GM12878 (cell line): ENCODE data around the gene ABHD3. TPM values are rescaled to one million over a fixed set of nuclear protein-coding genes. Genes with fewer than 3 reads are reported as not detected.
A peak's percentile ranks its signal among the peaks of the same experiment; 100 is the strongest.

Source experiments
- ATAC-seq: fragments of 200-7000 bp; cut with Tn5 transposase; 3 replicates; pipeline ENCODE4 v1.9.1; 2020; ENCODE audit warnings: mild to moderate bottlenecking, moderate library complexity
- BruUV-seq: library from RNA; stranded (reverse); fragments of 400-500 nt; replicated peaks from 2 replicates; lab custom pipeline; 2021; lab: Mats Ljungman, UMichigan
- CTCF ChIA-PET: fragments of 300-600 bp; sonication (Branson Sonifier 250); formaldehyde crosslinking; extraction: SDS; loops from one replicate; lab custom pipeline; 2021; ENCODE audit warnings: inconsistent platforms; lab: Yijun Ruan, JAX
- POLR2A ChIA-PET: fragments of 350-600 bp; formaldehyde crosslinking; extraction: SDS; loops from one replicate; lab custom pipeline; 2021; ENCODE audit warnings: inconsistent platforms; lab: Charles Lee
- RAD21 ChIA-PET: fragments of 300-600 bp; sonication (Branson Sonifier 250); formaldehyde crosslinking; loops from one replicate; lab custom pipeline; 2023; ENCODE audit warnings: antibody characterized with exemption; ENCODE audit not compliant: unreplicated experiment; lab: Charles Lee
- SMC1A ChIA-PET: fragments of 300-600 bp; sonication (Branson Sonifier 250); formaldehyde crosslinking; loops from one replicate; lab custom pipeline; 2023; ENCODE audit not compliant: unreplicated experiment, uncharacterized antibody; lab: Charles Lee
- DNase-seq: peaks from one replicate; pipeline ENCODE4 v3.0.0-alpha.2; 2011; ENCODE audit warnings: low read depth, low spot score
- FAIRE-seq: peaks from 3 replicates; lab custom pipeline; 2011; peaks lifted over from hg19 to GRCh38; lab: Jason Lieb, UNC
- H2AFZ ChIP-seq: 2 replicates; pipeline ENCODE4 v1.6.0; 2011; ENCODE audit warnings: low read depth, low read length, control low read depth; ENCODE audit not compliant: control insufficient read depth
- H3K27ac ChIP-seq: 2 replicates; pipeline ENCODE4 v1.5.1; 2011; ENCODE audit warnings: control low read depth; ENCODE audit not compliant: control insufficient read depth, insufficient read depth
- H3K27me3 ChIP-seq, 2 experiments: replicated peaks in 1 of 2; 2 replicates each; pipeline versions ENCODE4 v1.6.0 to v1.6.1; 2011; ENCODE audit warnings: low read length in 1 of 2; ENCODE audit not compliant: control insufficient read depth in 2 of 2, insufficient read depth in 2 of 2
- H3K36me3 ChIP-seq, 2 experiments: 2 replicates each; pipeline ENCODE4 v1.5.1; 2011; ENCODE audit warnings: low read length in 1 of 2; ENCODE audit not compliant: control insufficient read depth in 2 of 2, insufficient read depth in 2 of 2
- H3K4me1 ChIP-seq: 2 replicates; pipeline ENCODE4 v1.6.1; 2011; ENCODE audit warnings: mild to moderate bottlenecking, low read length, moderate library complexity, mixed read lengths; ENCODE audit not compliant: control insufficient read depth, insufficient read depth
- H3K4me2 ChIP-seq: 2 replicates; pipeline ENCODE4 v1.6.0; 2011; ENCODE audit warnings: control low read depth; ENCODE audit not compliant: control insufficient read depth, insufficient read depth
- H3K4me3 ChIP-seq: fragments of 200-600 bp; sonication (generic); 2 replicates; pipeline ENCODE4 v1.5.1; 2016
- H3K79me2 ChIP-seq: 2 replicates; pipeline ENCODE4 v1.6.0; 2011; ENCODE audit warnings: low read length; ENCODE audit not compliant: control insufficient read depth, insufficient read depth
- H3K9ac ChIP-seq: 2 replicates; pipeline ENCODE4 v1.8.0; 2011; ENCODE audit warnings: low read length, control low read depth, mixed read lengths; ENCODE audit not compliant: control insufficient read depth, insufficient read depth
- H3K9me3 ChIP-seq: replicated peaks from 3 replicates; pipeline ENCODE4 v1.5.1; 2011; ENCODE audit warnings: mild to moderate bottlenecking, low read length; ENCODE audit not compliant: control insufficient read depth, insufficient read depth
- H4K20me1 ChIP-seq: 2 replicates; pipeline ENCODE4 v1.6.0; 2011; ENCODE audit not compliant: control insufficient read depth, insufficient read depth
- ASH2L ChIP-seq: fragments of 300-600, 200-600 bp; sonication (generic); IDR thresholded peaks from 2 replicates; pipeline ENCODE4 v1.6.1; 2017; ENCODE audit warnings: low read depth, mild to moderate bottlenecking, borderline replicate concordance
- ATF7 ChIP-seq: fragments of 450-650 bp; IDR thresholded peaks from 2 replicates; pipeline ENCODE4 v1.6.1; 2016; ENCODE audit warnings: low read depth, mild to moderate bottlenecking
- BHLHE40 ChIP-seq, 2 experiments: fragments of 450-650 bp in 1 of 2; IDR thresholded peaks; 2 replicates each; pipeline ENCODE4 v1.6.1; 2011 to 2017; ENCODE audit warnings: low read depth in 2 of 2, borderline replicate concordance in 1 of 2, improper control_type of control experiment in 1 of 2, low read length in 1 of 2, mild to moderate bottlenecking in 1 of 2
- CEBPZ ChIP-seq: fragments of 150-350 bp; IDR thresholded peaks from 2 replicates; pipeline ENCODE4 v1.6.1; 2016; ENCODE audit warnings: low read depth, low read length
- CHD1 ChIP-seq: IDR thresholded peaks from 2 replicates; pipeline ENCODE4 v1.6.1; 2012; ENCODE audit warnings: low read depth, low read length, improper control_type of control experiment
- CUX1 ChIP-seq: IDR thresholded peaks from 2 replicates; pipeline ENCODE4 v1.6.1; 2012; ENCODE audit warnings: improper control_type of control experiment, low read depth, low read length; ENCODE audit not compliant: insufficient replicate concordance
- ESRRA ChIP-seq: IDR thresholded peaks from 2 replicates; pipeline ENCODE4 v1.6.1; 2012; ENCODE audit warnings: mild to moderate bottlenecking, low read length, improper control_type of control experiment
- JUNB ChIP-seq: IDR thresholded peaks from 2 replicates; pipeline ENCODE4 v1.6.1; 2016; ENCODE audit warnings: antibody characterized with exemption, mild to moderate bottlenecking
- MLLT1 ChIP-seq: fragments of 450-650 bp; IDR thresholded peaks from 2 replicates; pipeline ENCODE4 v1.6.1; 2016; ENCODE audit warnings: mild to moderate bottlenecking
- NFXL1 ChIP-seq: fragments of 450-650 bp; IDR thresholded peaks from 2 replicates; pipeline ENCODE4 v1.6.1; 2017; ENCODE audit warnings: antibody characterized with exemption, mild to moderate bottlenecking, borderline replicate concordance
- NR2F1 ChIP-seq: fragments of 450-650 bp; conservative IDR thresholded peaks from 2 replicates; pipeline ENCODE4 v1.6.1; 2017; ENCODE audit warnings: mild to moderate bottlenecking
- SREBF1 ChIP-seq: IDR thresholded peaks from 2 replicates; pipeline ENCODE4 v1.6.1; 2012; ENCODE audit warnings: mild to moderate bottlenecking, low read length
- TBL1XR1 ChIP-seq: IDR thresholded peaks from 2 replicates; pipeline ENCODE4 v1.6.1; 2012; ENCODE audit warnings: low read depth, low read length, improper control_type of control experiment
- ZNF217 ChIP-seq: fragments of 450-650 bp; IDR thresholded peaks from 2 replicates; pipeline ENCODE4 v1.6.1; 2017; ENCODE audit warnings: antibody characterized with exemption, mild to moderate bottlenecking
- WGBS: methylation state at CpG from one replicate; pipeline ENCODE4 v1.1.6; 2016; ENCODE audit warnings: low lambda C conversion rate; ENCODE audit not compliant: insufficient replicate concordance, insufficient coverage; ENCODE audit errors: missing lambda C conversion rate; 5-methylcytosine and 5-hydroxymethylcytosine counted together
- in situ Hi-C: fragments of 300-500 bp; cut with MboI; formaldehyde crosslinking; loops from 9 replicates; pipeline ENCODE4 v1.14.3; 2018; ENCODE audit warnings: mixed read lengths
- intact Hi-C: fragments of 100-400 bp; cut with micrococcal nuclease; formaldehyde crosslinking; loops from one replicate; pipeline ENCODE4 v1.14.2; 2022; ENCODE audit not compliant: unreplicated experiment
- polyA plus RNA-seq, 11 experiments: library from polyadenylated mRNA; depleted of rRNA in 4 of 11; unstranded in 6 of 11; stranded (reverse) in 5 of 11; fragments of >200 nt; fragmentation: Nextera tagmentation in 4 of 11; fragmentation: Illumina TruSeq in 1 of 11; extraction: Ambion mirVana in 4 of 11; extraction: Trizol in 1 of 11; gene quantifications; 1 replicate in 1 of 11; 2 replicates in 10 of 11; pipeline versions ENCODE4 v1.2.1 to v1.2.3, GENCODE V29; 2011 to 2016; ENCODE audit warnings: inconsistent platforms in 2 of 11, missing spikeins in 2 of 11, low read depth in 1 of 11
- total RNA-seq, 4 experiments: library from RNA; depleted of rRNA in 3 of 4; stranded (reverse); fragments of >200 nt in 3 of 4; fragmentation: Illumina TruSeq in 1 of 4; extraction: Trizol in 1 of 4; gene quantifications; 2 replicates each; pipeline versions ENCODE4 v1.2.1 to v1.2.3, GENCODE V29; 2013 to 2021

The ABHD3 gene
- total and polyA plus RNA-seq, 10 of the 15 experiments (the other 5 are each of a cell fraction or from before 2014, with no cell fraction given) = 4.9 to 49.8 (median 18.3) TPM

- Histone ChIP-seq H3K4me2 (peak overlapping the region; percentile 58), H4K20me1 (no peaks in the 10 kb centered on the region), H3K27ac (peak overlapping the region; percentile 39), H3K9me3 (peaks cover 3% of the 10 kb centered on the region), H3K36me3 (peaks cover 1 to 3% of the 10 kb centered on the region in 2 experiments; a peak in 3 of 4 replicates), H2AFZ (no peak overlapping the region), H3K4me1 (peaks cover 26% of the 10 kb centered on the region), H3K4me3 (no peak overlapping the region), H3K79me2 (no peaks in the 10 kb centered on the region), H3K9ac (no peak overlapping the region), H3K27me3 (no peaks in the 10 kb centered on the region)
- ATAC-seq (peak; percentile 72), DNase-seq (peak; percentile 42), FAIRE-seq (peak; percentile 86)
- SMC1A ChIA-PET = interaction anchor here (0.7 to 2.2 kb wide), 6 partner anchors 8 to 84 kb away, joined by 3 to 7 read pairs (median 4); partner anchors contain the start of gene MIB1
- POLR2A ChIA-PET = interaction anchor here (1.1 to 1.3 kb wide), 2 partner anchors 9 to 15 kb away, joined by 3 to 4 read pairs; no protein-coding TSS in a partner anchor
- 0% methylated on average over 2 of the region's 2 CpGs for WGBS
- RAD21 ChIA-PET = interaction anchor here (1.2 kb wide), 1 partner anchor 56 kb away, joined by 3 read pairs; the partner anchor contains the start of gene MIB1
- CTCF ChIA-PET = interaction anchor here (1.0 to 1.2 kb wide), 3 partner anchors 17 to 84 kb away, joined by 3 to 6 read pairs (median 4); partner anchors contain the start of genes ABHD3 and ESCO1
- in situ Hi-C loops (loop anchor here (25.0 kb wide), 1 partner anchor 572 kb away; the partner anchor contains the start of gene ROCK1), intact Hi-C loops (loop anchor here (2.0 to 10.0 kb wide), 4 partner anchors 20 to 170 kb away; partner anchors contain the start of genes ABHD3 and ESCO1)
- no TSS peak for BruUV-seq
- TF ChIP-seq ATF7 (no peak), NR2F1 (no peak), MLLT1 (no peak), ESRRA (no peak), CUX1 (peak; percentile 68), TBL1XR1 (0 out of 2 replicates have a peak, but pooled peaks have one; percentile 28), CHD1 (no peak), SREBF1 (no peak), BHLHE40 (IDR thresholded peaks at IDR 0.05; ENCODE audit: borderline replicate concordance in 1 of 2, low read depth in 2 of 2, low read length in 1 of 2) (peak in 1 of 2 experiments; percentile 57; a peak in 1 of 4 replicates), ZNF217 (no peak), JUNB (peak; percentile 76), NFXL1 (no peak), CEBPZ (no peak), ASH2L (no peak)
Observed at GRCh38 chr18:21684731-21685130, 19.8 kb downstream of the ABHD3 start.
